Neural cell (in vitro differentiated cells): ENCODE data around the gene HDAC4.

Source experiments
- CTCF ChIP-seq: fragments of 450-650 bp; IDR thresholded peaks from 2 replicates; pipeline ENCODE4 v1.5.1; 2014; ENCODE audit warnings: antibody characterized with exemption, mild to moderate bottlenecking, moderate library complexity; ENCODE audit not compliant: poor library complexity, severe bottlenecking
- EP300 ChIP-seq: fragments of 450-650 bp; conservative IDR thresholded peaks from 2 replicates; pipeline ENCODE4 v1.6.1; 2014; ENCODE audit warnings: antibody characterized with exemption, mild to moderate bottlenecking, moderate library complexity; ENCODE audit not compliant: poor library complexity, severe bottlenecking
- POLR2AphosphoS5 ChIP-seq: IDR thresholded peaks from 2 replicates; pipeline ENCODE4 v1.6.1; 2012
- TF ChIP-seq, protein P1 (sequence below): IDR thresholded peaks from 2 replicates; pipeline ENCODE4 v1.6.1; 2012; ENCODE audit warnings: borderline replicate concordance

DNA sequence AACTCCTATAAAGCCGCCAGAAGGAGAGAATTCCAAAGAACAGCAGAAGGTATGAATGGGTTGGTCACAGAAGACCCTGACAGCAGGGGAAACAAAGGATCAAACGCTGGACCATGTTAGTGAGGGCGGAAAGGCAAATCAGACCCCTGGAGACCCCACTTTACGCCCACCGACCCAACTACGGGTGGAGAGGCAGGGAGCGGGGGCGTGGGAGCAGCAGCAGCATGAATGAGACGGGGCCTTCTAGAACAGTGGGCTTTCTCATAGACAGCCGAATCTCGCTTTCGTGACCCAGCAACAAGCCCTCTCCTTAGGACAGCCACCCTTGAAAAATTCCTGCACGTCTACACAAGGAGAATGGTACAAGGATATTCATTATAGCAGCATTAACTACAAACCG is 191.0 kb downstream of the HDAC4 start:
- TF ChIP-seq CTCF (no peak), EP300 (no peak), POLR2AphosphoS5 (no peak)
- TF ChIP-seq, protein P1, sequence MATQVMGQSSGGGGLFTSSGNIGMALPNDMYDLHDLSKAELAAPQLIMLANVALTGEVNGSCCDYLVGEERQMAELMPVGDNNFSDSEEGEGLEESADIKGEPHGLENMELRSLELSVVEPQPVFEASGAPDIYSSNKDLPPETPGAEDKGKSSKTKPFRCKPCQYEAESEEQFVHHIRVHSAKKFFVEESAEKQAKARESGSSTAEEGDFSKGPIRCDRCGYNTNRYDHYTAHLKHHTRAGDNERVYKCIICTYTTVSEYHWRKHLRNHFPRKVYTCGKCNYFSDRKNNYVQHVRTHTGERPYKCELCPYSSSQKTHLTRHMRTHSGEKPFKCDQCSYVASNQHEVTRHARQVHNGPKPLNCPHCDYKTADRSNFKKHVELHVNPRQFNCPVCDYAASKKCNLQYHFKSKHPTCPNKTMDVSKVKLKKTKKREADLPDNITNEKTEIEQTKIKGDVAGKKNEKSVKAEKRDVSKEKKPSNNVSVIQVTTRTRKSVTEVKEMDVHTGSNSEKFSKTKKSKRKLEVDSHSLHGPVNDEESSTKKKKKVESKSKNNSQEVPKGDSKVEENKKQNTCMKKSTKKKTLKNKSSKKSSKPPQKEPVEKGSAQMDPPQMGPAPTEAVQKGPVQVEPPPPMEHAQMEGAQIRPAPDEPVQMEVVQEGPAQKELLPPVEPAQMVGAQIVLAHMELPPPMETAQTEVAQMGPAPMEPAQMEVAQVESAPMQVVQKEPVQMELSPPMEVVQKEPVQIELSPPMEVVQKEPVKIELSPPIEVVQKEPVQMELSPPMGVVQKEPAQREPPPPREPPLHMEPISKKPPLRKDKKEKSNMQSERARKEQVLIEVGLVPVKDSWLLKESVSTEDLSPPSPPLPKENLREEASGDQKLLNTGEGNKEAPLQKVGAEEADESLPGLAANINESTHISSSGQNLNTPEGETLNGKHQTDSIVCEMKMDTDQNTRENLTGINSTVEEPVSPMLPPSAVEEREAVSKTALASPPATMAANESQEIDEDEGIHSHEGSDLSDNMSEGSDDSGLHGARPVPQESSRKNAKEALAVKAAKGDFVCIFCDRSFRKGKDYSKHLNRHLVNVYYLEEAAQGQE: no peak
